ENCODE measurements around the gene AFG3L2. TPM values are rescaled to one million over a fixed set of nuclear protein-coding genes. Genes with fewer than 3 reads are reported as not detected.
A peak's percentile ranks its signal among the peaks of the same experiment; 100 is the strongest.

AFG3L2 gene
- total RNA-seq, 1 donor from 2014 or later: 47.7 TPM

GRCh38 chr18:12366379-12366778, 10.6 kb downstream of the AFG3L2 start:
- TF ChIP-seq CTCF (IDR thresholded peaks at IDR 0.05; ENCODE audit: unreplicated experiment): no peak
- no peaks in the 10 kb centered on the region for H3K27me3 Mint-ChIP-seq (ENCODE audit: low read depth)
- H3K4me3 Mint-ChIP-seq: no peak overlapping the region
- peaks cover 5% of the 10 kb centered on the region for H3K4me1 Mint-ChIP-seq
- H3K36me3 Mint-ChIP-seq: peaks cover 22% of the 10 kb centered on the region
- H3K27ac Mint-ChIP-seq: no peak overlapping the region
- H3K9me3 Mint-ChIP-seq: no peaks in the 10 kb centered on the region
- DNase-seq (ENCODE audit: low spot score in 2 of 2, unreplicated experiment in 2 of 2): no peak

GRCh38 chr18:12362473-12363174, 14.4 kb downstream of the AFG3L2 start:
- Mint-ChIP-seq H3K4me3 (no peak overlapping the region), H3K27ac (peak overlapping the region; percentile 25), H3K4me1 (peaks cover 3% of the 10 kb centered on the region), H3K27me3 (ENCODE audit: low read depth) (no peaks in the 10 kb centered on the region), H3K36me3 (peaks cover 37% of the 10 kb centered on the region), H3K9me3 (no peaks in the 10 kb centered on the region)
- DNase-seq (ENCODE audit: low spot score in 2 of 2, unreplicated experiment in 2 of 2): no peak
- no peak for TF ChIP-seq CTCF (IDR thresholded peaks at IDR 0.05; ENCODE audit: unreplicated experiment)

- H3K9me3 Mint-ChIP-seq: no peaks in the 10 kb centered on the region
- H3K27ac Mint-ChIP-seq: peak overlapping the region; percentile 25
- no peak overlapping the region for H3K4me3 Mint-ChIP-seq
- TF ChIP-seq CTCF (IDR thresholded peaks at IDR 0.05; ENCODE audit: unreplicated experiment): no peak
- peaks cover 33% of the 10 kb centered on the region for H3K36me3 Mint-ChIP-seq
- H3K27me3 Mint-ChIP-seq (ENCODE audit: low read depth): no peaks in the 10 kb centered on the region
- DNase-seq (ENCODE audit: low spot score in 2 of 2, unreplicated experiment in 2 of 2): no peak
- peaks cover 3% of the 10 kb centered on the region for H3K4me1 Mint-ChIP-seq
Measured at GRCh38 chr18:12361770-12362378, 15.2 kb downstream of the AFG3L2 start.

GRCh38 chr18:12359515-12359927, 17.5 kb downstream of the AFG3L2 start:
- Mint-ChIP-seq H3K27me3 (ENCODE audit: low read depth) (no peaks in the 10 kb centered on the region), H3K4me3 (no peak overlapping the region), H3K36me3 (peaks cover 38% of the 10 kb centered on the region), H3K9me3 (no peaks in the 10 kb centered on the region), H3K4me1 (peaks cover 3% of the 10 kb centered on the region), H3K27ac (no peak overlapping the region)
- no peak for DNase-seq (ENCODE audit: low spot score in 2 of 2, unreplicated experiment in 2 of 2)
- TF ChIP-seq CTCF (IDR thresholded peaks at IDR 0.05; ENCODE audit: unreplicated experiment): no peak

GRCh38 chr18:12352188-12352587, 24.8 kb downstream of the AFG3L2 start:
- no peaks in the 10 kb centered on the region for H3K27me3 Mint-ChIP-seq (ENCODE audit: low read depth)
- no peak for DNase-seq (ENCODE audit: low spot score in 2 of 2, unreplicated experiment in 2 of 2)
- peaks cover 52% of the 10 kb centered on the region for H3K36me3 Mint-ChIP-seq
- H3K27ac Mint-ChIP-seq: no peak overlapping the region
- no peaks in the 10 kb centered on the region for H3K9me3 Mint-ChIP-seq
- no peak overlapping the region for H3K4me3 Mint-ChIP-seq
- H3K4me1 Mint-ChIP-seq: no peaks in the 10 kb centered on the region
- no peak for TF ChIP-seq CTCF (IDR thresholded peaks at IDR 0.05; ENCODE audit: unreplicated experiment)
